KMS-11 (cell line): ENCODE measurements around the gene TBC1D22B.
A peak's percentile ranks its signal among the peaks of the same experiment; 100 is the strongest.

ENCODE experiments used
- H2AFZ ChIP-seq: fragments of 200-600 bp; sonication (generic); 2 replicates; pipeline ENCODE4 v1.6.1; 2016; ENCODE audit warnings: antibody characterized with exemption, mixed run types, low read depth
- H3K27ac ChIP-seq: fragments of 200-600 bp; sonication (generic); 2 replicates; pipeline ENCODE4 v1.6.1; 2016; ENCODE audit warnings: mild to moderate bottlenecking, mixed run types
- H3K27me3 ChIP-seq: fragments of 200-600 bp; sonication (generic); 2 replicates; pipeline ENCODE4 v1.6.1; 2017; ENCODE audit warnings: mild to moderate bottlenecking, low read depth, mixed run types, moderate library complexity; ENCODE audit not compliant: insufficient read depth
- H3K36me3 ChIP-seq: fragments of 200-600 bp; sonication (generic); 2 replicates; pipeline ENCODE4 v1.6.1; 2017; ENCODE audit warnings: mild to moderate bottlenecking, mixed run types; ENCODE audit not compliant: insufficient read depth
- H3K4me1 ChIP-seq: fragments of 200-600 bp; sonication (generic); 2 replicates; pipeline ENCODE4 v1.6.1; 2016; ENCODE audit warnings: mild to moderate bottlenecking, low read depth, mixed run types; ENCODE audit not compliant: poor library complexity, severe bottlenecking
- H3K4me2 ChIP-seq: fragments of 200-600 bp; sonication (generic); 2 replicates; pipeline ENCODE4 v1.7.0; 2016; ENCODE audit warnings: mild to moderate bottlenecking, mixed run types
- H3K4me3 ChIP-seq: fragments of 200-600 bp; sonication (generic); IDR thresholded peaks from 2 replicates; pipeline ENCODE4 v1.6.1; 2017; ENCODE audit warnings: low read depth, low read length, mixed read lengths; ENCODE audit not compliant: insufficient read depth
- H3K79me2 ChIP-seq: fragments of 200-600 bp; sonication (generic); 2 replicates; pipeline ENCODE4 v1.6.1; 2016; ENCODE audit warnings: low read depth, mixed run types; ENCODE audit not compliant: insufficient read depth
- H3K9ac ChIP-seq: fragments of 200-600 bp; sonication (generic); 2 replicates; pipeline ENCODE4 v1.6.1; 2016; ENCODE audit warnings: mild to moderate bottlenecking, mixed run types
- H4K20me1 ChIP-seq: fragments of 200-600 bp; sonication (generic); 2 replicates; pipeline ENCODE4 v1.6.1; 2016; ENCODE audit warnings: mild to moderate bottlenecking, mixed run types; ENCODE audit not compliant: insufficient read depth
- TF ChIP-seq, protein P1 (sequence below): fragments of 200-600 bp; sonication (generic); conservative IDR thresholded peaks from 2 replicates; pipeline ENCODE4 v1.6.1; 2017; ENCODE audit warnings: low read depth, mild to moderate bottlenecking, antibody characterized with exemption, low read length, moderate library complexity, mixed read lengths

TBC1D22B gene, protein sequence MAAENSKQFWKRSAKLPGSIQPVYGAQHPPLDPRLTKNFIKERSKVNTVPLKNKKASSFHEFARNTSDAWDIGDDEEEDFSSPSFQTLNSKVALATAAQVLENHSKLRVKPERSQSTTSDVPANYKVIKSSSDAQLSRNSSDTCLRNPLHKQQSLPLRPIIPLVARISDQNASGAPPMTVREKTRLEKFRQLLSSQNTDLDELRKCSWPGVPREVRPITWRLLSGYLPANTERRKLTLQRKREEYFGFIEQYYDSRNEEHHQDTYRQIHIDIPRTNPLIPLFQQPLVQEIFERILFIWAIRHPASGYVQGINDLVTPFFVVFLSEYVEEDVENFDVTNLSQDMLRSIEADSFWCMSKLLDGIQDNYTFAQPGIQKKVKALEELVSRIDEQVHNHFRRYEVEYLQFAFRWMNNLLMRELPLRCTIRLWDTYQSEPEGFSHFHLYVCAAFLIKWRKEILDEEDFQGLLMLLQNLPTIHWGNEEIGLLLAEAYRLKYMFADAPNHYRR

DNA sequence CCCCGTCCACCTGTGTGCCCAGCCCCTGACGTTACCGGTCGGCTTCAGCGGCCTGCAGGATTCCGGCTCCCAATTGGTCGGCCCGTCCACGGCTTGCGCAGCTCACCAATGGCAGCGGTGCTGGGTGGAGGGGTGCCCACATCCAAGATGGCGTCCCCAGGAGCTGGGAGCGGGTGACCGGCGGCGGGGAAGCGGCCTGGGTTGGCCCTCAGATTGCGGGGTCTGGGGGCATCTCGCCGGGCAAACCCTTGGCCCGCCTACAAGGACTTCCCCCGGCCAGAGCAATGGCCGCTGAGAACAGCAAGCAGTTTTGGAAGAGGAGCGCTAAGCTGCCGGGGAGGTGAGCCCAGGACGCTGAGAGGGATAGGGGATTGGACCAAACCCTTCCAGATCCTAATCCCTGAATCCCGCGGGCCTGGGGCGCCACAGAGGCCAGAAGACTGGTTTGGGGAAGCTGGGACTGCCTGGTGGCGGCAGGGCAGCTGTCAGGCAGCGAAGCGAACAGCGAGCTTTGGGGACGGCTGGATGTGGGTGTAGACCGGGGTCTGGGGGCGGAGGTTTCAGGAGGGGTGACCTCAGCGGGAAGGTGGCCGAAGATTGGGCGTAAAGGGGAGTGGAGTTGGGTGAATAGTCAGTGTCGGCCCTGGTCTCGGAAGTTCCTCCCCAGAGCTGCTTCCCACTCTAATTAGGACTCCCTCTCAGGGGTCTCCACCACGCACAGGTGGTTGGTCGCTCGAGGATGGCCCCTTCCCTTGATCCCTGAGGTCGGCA is at the start of gene TBC1D22B, which contains the start of gene TMEM217:
Gene TBC1D22B, plus strand, starts transcription at position 139 of the 771 bp plus-strand sequence. Its CDS starts 146 bp downstream, at position 285.
Gene TMEM217, minus strand, starts transcription at position 511 of the 771 bp plus-strand sequence. CDS start 39,114 bp downstream, outside the sequence.
- peaks cover 9% of the 10 kb centered on the region; the same call in 1 of the 2 replicates for H3K79me2 ChIP-seq
- peaks cover 5% of the 10 kb centered on the region; the same call in 1 of the 2 replicates for H3K27me3 ChIP-seq
- peak within 1 kb of the TSS; percentile 96 for H2AFZ ChIP-seq
- peak within 1 kb of the TSS; percentile 89 for H3K9ac ChIP-seq
- peaks cover 41% of the 10 kb centered on the region for H3K4me1 ChIP-seq
- no peaks in the 10 kb centered on the region for H3K36me3 ChIP-seq
- H3K27ac ChIP-seq: peak within 1 kb of the TSS; percentile 43; the same call in 1 of the 2 replicates
- no peak within 1 kb of the TSS for H3K4me3 ChIP-seq
- peak within 1 kb of the TSS; percentile 63 for H3K4me2 ChIP-seq
- TF ChIP-seq, protein P1, sequence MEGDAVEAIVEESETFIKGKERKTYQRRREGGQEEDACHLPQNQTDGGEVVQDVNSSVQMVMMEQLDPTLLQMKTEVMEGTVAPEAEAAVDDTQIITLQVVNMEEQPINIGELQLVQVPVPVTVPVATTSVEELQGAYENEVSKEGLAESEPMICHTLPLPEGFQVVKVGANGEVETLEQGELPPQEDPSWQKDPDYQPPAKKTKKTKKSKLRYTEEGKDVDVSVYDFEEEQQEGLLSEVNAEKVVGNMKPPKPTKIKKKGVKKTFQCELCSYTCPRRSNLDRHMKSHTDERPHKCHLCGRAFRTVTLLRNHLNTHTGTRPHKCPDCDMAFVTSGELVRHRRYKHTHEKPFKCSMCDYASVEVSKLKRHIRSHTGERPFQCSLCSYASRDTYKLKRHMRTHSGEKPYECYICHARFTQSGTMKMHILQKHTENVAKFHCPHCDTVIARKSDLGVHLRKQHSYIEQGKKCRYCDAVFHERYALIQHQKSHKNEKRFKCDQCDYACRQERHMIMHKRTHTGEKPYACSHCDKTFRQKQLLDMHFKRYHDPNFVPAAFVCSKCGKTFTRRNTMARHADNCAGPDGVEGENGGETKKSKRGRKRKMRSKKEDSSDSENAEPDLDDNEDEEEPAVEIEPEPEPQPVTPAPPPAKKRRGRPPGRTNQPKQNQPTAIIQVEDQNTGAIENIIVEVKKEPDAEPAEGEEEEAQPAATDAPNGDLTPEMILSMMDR: no peak
- no peaks in the 10 kb centered on the region for H4K20me1 ChIP-seq

DNA sequence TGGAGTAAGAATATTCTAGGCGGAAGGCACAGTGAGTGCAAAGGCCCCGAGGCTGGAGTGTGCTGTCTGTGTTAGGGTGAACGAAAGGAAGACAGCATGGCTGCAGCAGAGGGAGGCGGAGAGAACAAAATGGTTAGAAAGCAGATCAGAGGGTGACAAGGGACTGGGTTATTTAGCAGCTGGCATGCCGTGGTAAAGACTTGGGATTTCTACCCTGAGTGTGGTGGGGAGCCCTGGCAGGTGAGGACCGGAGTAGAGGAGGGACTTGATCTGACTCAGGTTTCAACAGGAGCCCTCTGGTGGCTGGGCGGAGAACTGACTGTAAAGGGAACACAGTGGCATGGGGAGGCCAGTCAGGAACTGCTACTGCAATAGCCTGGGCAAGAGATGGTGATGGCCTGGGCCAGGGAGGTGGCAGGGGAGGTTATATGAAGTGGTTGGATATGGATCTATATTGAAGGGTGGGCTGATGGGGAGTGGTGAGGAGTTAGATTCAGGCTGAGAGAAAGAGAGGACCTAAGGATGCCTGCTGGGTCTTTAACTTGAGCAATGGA is 49.6 kb upstream of the TBC1D22B start:
- TF ChIP-seq, protein P1: peak; percentile 87
- Histone ChIP-seq H3K4me2 (no peak overlapping the region; the same call in 1 of the 2 replicates), H3K4me3 (no peak overlapping the region), H3K4me1 (peaks cover 10% of the 10 kb centered on the region), H3K27me3 (no peaks in the 10 kb centered on the region), H2AFZ (peak overlapping the region; percentile 60; the same call in 1 of the 2 replicates), H3K9ac (no peak overlapping the region), H3K36me3 (no peaks in the 10 kb centered on the region), H3K27ac (no peak overlapping the region), H4K20me1 (no peaks in the 10 kb centered on the region), H3K79me2 (no peaks in the 10 kb centered on the region)

DNA sequence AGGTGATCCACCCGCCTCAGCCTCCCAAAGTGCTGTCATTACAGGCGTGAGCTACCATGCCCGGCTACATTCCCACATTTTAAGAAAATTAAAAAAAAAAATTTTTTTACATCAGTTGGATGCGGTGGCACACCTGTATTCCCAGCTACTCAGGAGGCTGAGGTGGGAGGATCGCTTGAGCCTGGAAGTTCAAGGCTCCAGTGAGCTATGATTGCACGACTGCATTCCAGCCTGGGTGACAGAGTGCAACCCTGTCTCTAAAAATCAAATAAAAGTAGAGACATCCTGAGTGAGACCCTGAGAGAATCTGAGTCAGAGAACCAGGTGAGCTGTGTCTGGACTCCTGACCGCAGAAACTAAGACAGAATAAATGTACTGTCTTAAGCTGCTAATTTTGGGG is 48.8 kb upstream of the TBC1D22B start:
- H3K9ac ChIP-seq: no peak overlapping the region
- no peak overlapping the region for H2AFZ ChIP-seq
- no peaks in the 10 kb centered on the region for H3K36me3 ChIP-seq
- H3K27ac ChIP-seq: no peak overlapping the region
- peaks cover 10% of the 10 kb centered on the region for H3K4me1 ChIP-seq
- H4K20me1 ChIP-seq: no peaks in the 10 kb centered on the region
- no peaks in the 10 kb centered on the region for H3K79me2 ChIP-seq
- H3K4me3 ChIP-seq: no peak overlapping the region
- no peaks in the 10 kb centered on the region for H3K27me3 ChIP-seq
- no peak overlapping the region for H3K4me2 ChIP-seq
- TF ChIP-seq, protein P1: no peak

DNA sequence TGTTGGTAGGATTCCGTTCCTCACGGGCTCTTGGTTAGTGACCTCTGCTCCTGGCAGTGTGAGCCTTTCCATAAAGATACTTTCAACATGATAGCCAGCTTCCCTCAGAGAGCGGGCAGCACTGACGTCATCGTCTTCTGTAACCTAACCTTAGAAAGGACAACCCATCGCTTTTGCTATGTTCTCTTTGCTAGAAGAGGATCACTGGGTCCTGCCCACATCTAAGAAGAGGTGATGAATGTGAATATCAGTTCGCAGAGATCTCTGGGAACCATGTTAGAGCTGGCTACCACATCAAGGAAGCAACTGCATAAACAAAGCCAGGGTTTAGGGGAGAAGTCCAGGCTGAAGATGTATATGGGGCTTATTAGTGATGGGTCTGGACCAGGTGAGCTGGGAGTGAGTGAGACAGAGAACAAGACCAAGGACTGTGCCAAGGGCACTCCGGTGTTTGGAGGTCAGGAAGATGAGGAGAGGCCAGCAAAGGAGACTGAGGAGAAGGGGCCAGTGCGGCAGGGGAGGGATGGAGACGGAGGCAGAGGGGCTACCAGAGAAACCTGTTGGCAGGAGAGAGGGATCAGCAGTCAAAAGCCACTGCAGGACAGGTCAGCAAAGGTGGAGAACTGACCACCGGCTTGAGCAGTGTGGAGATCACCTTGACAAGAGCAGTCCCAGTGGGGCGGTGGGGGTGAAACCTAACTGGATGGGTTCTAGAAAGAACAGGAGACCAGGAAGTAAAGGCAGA is 47.9 kb upstream of the TBC1D22B start:
- Histone ChIP-seq H3K27ac (no peak overlapping the region), H3K4me3 (no peak overlapping the region), H3K4me2 (no peak overlapping the region), H4K20me1 (no peaks in the 10 kb centered on the region), H3K9ac (no peak overlapping the region), H3K79me2 (no peaks in the 10 kb centered on the region), H3K4me1 (peaks cover 10% of the 10 kb centered on the region), H2AFZ (no peak overlapping the region), H3K27me3 (no peaks in the 10 kb centered on the region), H3K36me3 (no peaks in the 10 kb centered on the region)
- TF ChIP-seq, protein P1: no peak
